HFF-Myc (cell line): ENCODE data around the gene RUNX2.

Experiments used
- DNase-seq: peaks from one replicate; pipeline ENCODE4 v3.0.0-alpha.2; 2011; ENCODE audit warnings: low read depth; ENCODE audit errors: extremely low read depth
- H3K4me3 ChIP-seq: replicated peaks from 2 replicates; pipeline ENCODE4 v1.5.1; 2011; ENCODE audit warnings: low read depth, mild to moderate bottlenecking, control low read depth, low read length
- TF ChIP-seq, protein P1 (sequence below): IDR thresholded peaks from 2 replicates; pipeline ENCODE4 v1.5.1; 2012; ENCODE audit warnings: mild to moderate bottlenecking, low read depth, low read length, control low read depth; ENCODE audit errors: missing control alignments

The RUNX2 gene

DNA sequence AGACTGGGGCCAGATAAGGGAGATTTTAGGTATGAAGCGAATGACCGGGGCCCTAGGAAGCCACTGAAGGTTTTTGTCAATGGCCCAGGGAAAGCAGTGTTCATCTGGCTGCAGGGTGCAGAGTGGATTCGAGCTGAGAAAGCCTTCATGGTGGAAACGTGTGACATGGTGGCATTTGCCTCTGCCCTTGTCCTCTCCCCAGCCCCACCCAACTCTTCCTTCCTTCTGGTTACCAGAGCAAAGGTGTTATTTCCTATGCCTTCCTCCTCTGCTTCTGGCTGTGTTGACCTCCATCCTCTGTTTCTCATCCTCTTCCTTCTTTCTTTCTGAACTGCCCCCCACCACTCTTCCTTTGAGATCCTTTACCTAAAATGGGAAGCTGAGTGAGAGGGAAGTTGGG is 244.7 kb downstream of the RUNX2 start:
- TF ChIP-seq, protein P1, sequence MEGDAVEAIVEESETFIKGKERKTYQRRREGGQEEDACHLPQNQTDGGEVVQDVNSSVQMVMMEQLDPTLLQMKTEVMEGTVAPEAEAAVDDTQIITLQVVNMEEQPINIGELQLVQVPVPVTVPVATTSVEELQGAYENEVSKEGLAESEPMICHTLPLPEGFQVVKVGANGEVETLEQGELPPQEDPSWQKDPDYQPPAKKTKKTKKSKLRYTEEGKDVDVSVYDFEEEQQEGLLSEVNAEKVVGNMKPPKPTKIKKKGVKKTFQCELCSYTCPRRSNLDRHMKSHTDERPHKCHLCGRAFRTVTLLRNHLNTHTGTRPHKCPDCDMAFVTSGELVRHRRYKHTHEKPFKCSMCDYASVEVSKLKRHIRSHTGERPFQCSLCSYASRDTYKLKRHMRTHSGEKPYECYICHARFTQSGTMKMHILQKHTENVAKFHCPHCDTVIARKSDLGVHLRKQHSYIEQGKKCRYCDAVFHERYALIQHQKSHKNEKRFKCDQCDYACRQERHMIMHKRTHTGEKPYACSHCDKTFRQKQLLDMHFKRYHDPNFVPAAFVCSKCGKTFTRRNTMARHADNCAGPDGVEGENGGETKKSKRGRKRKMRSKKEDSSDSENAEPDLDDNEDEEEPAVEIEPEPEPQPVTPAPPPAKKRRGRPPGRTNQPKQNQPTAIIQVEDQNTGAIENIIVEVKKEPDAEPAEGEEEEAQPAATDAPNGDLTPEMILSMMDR: no peak
- no peak for DNase-seq
- H3K4me3 ChIP-seq: no peak overlapping the region

DNA sequence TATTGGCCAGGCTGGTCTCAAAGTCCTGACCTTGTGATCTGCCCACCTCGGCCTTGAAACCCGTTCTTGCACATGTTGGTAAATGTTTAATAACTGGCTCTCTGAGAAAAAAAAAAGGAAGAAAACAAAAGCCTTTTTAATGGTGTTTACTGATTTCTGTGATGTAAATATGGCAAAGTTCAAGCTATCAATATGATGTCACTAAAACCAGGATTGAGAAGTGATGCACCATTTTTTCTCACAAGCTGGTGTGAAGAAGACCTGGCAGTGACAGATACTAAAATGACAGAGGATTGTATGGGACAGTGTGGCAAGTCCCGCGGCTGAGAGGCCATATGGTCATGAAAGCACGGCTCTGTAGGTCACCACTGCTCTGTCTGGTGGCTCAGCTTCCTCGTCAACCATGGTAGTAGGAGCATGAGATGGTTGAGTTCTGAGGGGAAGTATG is 245.9 kb downstream of the RUNX2 start:
- TF ChIP-seq, protein P1: no peak
- H3K4me3 ChIP-seq: no peak overlapping the region
- no peak for DNase-seq

DNA sequence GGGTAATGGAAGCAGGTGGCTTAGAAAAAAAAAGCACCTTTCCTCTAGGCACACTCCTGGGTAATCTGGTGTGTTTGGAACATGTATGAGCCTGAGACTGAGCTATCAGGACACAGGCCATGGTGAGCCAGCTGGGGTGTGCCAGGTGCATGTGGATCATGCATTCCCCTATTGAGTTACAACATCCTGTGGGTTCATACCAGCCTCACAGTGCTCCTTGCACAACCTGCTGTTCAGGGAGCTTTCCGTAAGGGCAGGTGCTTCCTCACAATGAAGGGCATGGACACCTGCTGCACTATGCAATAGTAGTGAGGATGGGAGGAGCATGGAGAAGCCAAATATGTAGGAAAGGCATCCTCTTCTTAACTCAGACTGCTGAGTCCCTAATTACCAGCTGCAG is 246.8 kb downstream of the RUNX2 start:
- TF ChIP-seq, protein P1: no peak
- DNase-seq: no peak
- no peak overlapping the region for H3K4me3 ChIP-seq

DNA sequence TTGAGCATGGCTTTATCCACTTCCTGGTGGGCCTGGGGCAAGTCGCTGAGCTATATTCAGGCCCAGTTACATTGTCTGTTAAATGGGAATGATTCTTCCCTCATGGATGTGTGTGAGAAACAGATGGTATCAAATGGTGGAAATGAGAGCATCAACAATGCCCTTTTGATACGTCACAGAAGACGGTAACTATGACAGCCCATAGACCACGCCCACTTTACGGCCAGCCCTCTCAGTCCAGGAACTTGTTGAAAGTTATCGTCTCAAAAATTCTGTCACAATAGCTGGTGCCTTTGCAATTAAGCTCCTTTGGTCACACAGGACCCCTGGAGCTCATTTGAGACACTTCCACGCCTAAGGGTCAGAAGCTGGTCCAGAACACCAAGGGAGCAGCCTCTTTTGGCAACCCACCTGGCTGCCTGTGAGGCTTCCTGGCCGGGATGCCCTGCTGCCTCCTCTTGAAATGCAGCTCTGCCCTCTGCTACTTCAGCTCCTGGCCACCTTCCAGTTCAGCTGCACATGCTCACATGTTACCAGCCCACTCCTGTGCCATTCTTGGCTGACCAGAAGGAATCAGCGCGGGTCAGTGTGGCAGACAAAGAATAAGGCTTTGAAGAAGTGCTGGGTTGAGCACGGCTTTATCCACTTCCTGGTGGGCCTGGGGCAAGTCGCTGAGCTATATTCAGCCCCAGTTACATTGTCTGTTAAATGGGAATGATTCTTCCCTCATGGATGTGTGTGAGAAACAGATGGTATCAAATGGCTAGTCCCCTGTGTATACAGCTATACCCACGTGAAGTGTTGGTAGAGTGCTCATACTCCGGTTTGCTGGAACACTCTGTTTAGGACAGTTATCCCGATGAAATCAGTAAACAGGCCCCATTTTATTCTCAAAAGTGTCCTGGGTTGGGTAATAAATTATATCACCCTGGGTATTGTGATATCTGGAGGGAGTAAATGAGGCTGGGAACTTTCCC is 248.8 kb downstream of the RUNX2 start:
- DNase-seq: no peak
- no peak overlapping the region for H3K4me3 ChIP-seq

DNA sequence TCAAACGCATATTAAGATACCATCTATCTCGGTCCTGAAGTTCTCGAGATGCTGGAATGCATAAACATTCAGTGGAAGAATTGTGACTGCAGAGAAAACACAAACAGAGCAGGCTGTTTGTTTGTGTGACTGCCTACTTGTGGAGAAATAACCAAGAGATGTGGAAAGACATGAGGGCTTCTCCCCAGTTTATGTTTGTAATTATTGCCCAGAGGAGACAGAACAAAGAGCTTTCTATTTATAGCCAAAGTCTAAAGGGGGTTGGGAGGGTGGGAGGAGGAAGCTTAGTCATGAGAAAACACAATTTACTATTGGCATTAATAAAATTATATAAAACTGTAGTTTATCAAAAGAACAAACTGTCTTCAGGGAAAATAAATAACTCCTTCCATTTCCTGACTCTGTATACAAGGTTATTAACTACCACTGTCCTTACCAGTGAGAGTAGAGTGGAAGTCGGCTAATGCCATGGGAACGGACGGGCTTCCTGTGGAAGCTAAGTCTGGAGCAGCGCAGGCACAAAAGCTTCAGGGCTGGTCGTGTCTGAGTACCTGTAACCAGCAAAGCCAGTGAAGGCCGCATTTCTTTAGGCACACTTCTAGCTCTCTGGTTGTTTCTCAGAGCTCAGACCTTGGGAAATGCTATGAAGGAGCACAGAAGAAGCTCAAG is 249.8 kb downstream of the RUNX2 start:
- no peak for DNase-seq
- no peak overlapping the region for H3K4me3 ChIP-seq
- TF ChIP-seq, protein P1: no peak

More for the DNA sequence above, 248.8 kb downstream of the RUNX2 start:
- TF ChIP-seq, protein P1: no peak

DNA sequence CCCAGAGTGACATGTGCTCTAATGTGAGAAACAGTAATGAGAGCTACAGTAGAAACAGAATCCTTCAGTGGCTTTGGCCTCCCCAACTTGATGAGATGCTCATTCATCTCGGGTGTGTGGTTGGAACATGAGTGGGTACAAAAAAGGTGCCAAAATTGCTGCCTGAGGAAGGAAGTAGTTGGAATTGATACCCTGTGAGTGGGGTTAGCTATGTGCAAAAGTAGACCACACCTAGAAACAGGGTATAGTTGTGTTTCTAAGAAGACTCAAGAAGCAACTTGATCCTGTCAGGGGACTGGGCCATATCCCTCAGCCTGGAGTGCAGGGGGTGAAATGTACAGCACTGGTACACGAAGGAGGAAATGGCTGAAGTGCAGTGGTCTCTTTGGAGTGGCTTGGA is 256.0 kb downstream of the RUNX2 start:
- DNase-seq: no peak
- no peak overlapping the region for H3K4me3 ChIP-seq
- TF ChIP-seq, protein P1: no peak
